ENCODE results near the gene IRF3.

Gene IRF3

DNA sequence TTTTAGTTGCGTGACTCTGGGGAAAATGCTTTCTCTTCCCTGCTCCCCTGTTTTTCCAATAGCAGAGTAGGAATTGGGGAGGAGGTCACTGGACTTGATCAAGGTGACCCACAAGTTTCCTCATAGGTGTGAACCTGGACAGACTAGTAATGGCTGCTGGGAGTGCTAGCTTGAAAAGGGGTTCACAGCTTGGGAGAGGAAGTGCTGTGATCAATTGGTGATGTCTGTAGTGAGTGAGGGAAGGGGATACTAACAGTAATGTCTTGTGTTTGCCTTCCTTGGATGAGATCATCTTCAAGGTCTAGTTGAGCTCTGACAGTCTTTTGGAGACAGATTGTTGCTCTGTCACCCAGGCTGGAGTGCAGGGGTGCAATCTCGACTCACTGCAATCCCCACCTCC is 1.8 kb upstream of the IRF3 start:
- no peak for DNase-seq

DNA sequence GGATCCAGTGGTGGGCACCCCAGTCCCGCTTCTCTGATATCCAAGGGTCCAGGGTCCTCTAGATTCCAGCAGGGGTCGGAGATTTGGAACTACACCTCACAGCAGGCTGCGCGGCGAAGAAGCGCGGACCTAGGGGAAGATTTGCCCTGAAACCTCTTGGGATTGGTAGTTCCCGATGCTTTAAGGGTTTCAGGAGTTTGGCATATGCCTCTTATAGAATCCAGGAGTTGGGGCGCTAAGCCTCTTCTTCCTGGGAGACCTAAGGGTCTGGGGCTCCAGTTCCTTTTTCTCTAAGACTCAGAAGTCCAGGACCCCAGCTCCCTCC is 425 bp upstream of the IRF3 start:
- DNase-seq: no peak

DNA sequence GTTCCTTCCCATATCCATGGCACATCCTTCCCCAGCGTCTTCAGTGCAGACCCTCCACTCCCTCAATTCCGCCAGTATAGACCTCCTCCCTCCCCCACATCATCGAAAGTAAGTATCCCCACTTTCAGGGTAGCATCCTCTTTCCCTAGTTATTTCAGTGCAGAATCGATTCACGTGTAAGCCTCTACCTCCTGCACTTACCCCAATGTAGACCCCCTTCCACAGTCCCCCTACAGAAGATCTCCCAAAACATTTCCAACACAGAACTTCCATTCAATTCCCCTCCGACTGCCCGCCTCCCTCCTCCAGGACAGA is 664 bp downstream of the IRF3 start:
- DNase-seq: no peak

DNA sequence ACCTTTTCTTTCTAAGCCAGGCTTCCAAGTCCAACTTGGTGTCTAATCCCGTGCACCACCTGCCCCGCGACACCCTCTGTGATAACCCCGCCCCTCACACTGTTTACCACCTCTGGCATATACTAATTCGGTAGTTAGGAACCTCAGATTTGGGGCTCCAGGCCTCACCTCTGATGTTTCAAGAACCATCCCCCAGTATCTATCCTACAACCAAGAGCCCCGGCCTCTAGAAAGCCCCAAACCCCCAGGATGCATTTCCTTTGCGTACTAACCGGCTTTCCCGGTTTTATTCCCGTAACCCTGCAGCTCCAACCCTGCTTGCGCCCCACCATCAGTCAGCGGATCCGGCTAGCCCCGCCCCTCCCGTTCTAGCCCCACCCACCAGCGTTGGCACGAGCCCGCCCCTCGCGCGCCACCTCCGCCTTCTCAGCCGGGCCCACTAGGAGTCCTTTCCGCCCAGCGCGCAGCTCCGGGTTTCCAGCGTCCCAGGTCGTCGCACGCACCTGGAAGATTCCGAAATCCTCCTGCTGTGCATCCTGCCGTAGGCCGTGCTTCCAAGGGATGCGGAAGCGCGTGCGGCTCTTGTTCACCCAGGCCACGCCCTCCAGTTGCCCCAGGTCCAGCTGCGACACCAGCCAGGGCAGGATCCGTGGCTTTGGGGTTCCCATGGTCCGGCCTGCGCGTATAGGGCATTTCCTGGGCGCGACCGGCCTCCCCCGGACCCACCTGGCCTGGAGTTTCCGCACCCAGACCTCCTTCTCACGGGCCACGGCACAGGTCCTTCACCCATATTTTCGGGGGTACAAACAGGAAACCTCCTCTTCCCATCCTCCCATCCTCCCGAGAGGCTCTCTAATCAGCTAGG is 1.3 kb downstream of the IRF3 start:
- peak; percentile 69 for DNase-seq

DNA sequence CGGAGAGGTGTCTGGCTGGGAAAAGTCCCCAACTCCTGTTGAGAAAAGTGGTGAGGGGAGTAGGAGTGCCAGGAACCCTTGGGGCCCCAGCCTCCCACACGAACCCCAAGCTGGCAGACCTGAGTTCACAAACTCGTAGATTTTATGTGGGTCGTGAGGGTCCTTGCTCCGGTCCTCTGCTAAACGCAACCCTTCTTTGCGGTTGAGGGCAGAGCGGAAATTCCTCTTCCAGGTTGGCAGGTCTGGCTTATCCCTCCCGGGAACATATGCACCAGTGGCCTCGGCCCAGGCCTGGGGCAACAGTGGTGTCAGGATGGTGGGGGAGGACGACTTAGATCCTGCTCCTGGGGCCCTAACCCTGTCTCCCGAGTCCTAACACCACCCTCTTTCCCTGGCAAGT is 2.4 kb downstream of the IRF3 start:
- no peak for DNase-seq

DNA sequence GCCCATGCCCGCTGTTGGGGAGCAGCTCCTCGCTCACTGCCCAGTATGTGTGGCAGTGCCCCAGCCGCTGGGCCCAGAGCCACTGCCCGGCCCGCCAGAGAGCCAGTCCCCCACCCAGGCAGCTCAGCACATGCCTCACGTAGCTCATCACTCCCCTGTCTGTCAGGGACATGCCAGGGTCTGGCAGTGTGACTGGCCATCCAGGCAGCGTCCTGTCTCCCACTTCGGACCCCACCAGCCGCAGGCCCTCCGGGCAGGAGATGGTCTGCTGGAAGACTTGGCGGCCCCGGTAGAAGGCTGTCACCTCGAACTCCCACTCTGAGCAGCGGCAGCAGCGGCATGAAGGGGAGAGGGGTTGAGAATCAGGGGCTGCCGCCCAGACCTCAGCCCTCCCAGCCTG is 3.6 kb downstream of the IRF3 start:
- no peak for DNase-seq

DNA sequence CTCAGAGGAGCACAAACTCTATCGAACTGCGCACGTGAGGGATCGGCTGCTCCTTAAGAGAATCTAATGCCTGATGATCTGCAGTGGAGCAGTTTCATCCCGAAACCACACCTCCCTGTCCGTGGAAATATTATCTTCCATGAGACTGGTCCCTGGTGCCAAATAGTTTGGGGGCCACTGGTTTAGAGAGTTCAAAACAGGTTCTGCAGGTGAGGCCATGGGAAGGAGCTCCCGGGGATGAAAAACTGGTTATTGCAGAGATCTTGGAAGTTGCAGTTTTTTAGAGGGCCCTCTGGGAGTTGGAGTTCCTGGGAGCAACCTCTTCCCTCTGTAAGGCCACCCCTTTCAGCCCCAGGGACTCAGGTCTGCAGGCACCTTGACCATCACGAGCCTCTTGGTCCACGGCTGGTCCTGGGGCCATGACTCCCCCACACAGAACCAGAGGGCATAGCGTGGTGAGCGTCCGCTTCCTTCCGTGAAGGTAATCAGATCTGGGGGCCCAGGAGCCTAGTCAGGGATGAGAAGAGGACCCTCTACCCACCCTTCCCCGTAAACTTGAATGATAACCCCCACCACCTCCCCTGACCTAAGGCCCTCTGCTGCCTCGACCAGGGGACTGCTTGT is 5.2 kb downstream of the IRF3 start:
- DNase-seq: no peak

DNA sequence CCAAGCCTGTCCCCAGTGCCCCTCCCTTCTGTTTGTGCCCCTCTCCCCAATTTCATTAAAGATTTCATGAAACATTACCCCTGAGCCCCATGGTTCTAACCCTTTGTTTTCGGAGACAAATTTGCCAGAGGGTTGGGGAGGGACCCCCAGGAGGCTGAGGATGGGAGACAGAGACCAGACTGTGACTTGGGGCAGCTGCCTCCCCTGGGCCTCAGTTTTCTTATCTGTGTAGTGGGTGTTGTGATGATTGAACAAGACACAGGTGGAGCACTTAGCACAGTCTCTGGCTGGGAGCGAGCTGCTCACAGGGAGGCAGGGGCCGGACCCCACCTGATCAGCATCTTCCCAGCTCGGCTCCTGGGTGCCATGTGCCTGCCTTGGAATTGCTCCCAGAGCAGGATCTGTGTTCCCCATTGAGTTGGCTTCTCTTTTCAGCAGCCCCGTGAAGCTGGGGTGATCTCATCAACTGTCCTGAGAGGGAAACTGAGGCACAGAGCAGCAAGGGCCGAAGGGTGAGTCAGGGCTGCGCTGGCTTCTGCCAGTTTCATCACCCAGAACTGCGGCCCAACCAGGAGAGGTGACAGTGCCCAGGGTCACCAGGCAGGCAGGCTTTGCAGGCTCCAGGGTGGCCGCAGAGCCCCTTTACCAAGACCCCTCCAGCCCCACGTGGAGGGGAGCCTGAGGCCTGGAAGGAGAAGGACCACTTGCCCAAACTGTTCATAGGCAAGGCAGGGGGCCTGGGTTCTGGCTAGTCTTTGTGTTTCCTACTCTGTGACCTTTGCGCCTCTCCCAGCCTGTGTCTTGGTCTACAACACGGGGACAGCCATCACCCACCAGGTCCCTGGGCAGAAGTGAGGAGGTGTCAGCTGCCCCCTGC is 6.9 kb downstream of the IRF3 start:
- DNase-seq: no peak

DNA sequence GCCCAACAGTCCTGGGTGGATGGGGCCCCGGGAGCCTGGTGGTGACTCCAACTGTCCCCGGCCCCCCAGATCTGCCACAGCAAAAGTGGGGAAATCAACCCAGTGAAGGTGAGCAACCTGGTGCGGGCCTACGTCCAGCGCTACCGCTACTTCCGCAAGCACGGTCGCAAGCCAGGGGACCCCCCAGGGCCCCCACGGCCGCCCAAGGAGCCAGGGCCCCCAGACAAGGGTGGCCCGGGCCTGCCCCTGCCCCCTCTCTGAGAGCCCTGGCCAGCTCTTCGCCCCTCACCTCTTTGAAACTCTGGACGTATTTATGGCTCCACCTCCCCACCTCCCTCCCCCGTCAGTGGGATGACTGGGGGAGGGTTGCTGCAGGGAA is 7.5 kb downstream of the IRF3 start:
- no peak for DNase-seq

DNA sequence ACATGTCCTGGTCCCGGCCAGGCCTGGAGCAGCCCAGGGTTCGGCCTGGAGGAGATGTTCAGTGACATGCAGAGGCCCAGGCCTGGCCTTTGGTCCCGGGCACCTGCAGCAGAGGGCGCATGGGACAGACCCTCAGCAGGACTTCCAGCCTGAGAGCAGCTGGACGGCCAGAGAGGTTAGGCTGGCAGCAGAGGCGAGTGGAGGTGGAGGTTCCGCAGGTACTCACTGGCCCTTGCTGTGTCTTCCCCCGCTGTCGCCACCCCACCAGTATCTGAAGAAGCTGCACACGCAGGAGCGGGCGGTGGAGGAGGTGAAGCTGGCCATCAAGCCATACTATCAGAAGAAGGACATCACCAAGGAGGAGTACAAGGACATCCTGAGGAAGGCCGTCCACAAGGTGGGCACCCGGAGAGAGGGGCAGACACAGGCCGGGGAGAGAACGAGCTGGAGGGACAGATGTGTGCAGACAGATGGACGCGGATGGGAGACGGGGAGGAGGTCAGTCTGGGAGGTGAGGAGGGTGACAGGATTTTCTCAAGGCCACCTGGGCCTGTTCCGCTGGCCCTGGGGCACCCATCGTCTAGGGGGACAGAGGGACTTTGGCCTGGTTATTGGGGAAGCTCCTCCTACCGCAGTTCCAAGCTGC is 8.0 kb downstream of the IRF3 start:
- no peak for DNase-seq

DNA sequence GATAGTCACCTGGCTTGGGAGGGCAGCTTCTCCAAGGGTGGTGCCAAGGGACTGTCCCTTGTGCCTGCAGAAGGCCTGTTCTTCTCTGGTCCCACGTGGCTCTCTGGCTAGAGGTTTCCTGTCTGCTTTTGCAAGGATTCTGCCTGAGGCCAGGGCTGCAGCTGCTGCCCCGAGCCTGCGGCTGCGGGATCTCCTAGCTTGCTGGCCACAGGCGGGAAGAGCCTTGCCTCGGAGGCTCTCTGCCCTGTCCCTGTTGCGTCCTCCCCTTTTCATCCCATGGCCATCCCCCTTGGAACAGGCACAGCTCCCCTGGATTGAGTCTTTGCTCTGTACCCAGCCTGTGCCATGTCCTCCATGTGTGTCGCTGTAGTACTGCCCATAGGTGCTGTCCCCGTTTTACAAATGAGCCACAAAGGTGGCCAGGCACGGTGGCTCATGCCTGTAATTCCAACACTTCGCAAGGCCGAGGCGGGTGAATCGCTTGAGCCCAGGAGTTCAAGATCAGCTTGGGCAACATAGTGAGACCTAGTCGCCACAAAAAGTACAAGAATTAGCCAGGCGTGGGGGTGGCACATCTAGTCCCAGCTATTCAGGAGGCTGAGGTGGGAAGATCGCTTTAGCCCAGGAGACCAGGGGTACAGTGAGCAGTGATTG is 9.1 kb downstream of the IRF3 start:
- no peak for DNase-seq

DNA sequence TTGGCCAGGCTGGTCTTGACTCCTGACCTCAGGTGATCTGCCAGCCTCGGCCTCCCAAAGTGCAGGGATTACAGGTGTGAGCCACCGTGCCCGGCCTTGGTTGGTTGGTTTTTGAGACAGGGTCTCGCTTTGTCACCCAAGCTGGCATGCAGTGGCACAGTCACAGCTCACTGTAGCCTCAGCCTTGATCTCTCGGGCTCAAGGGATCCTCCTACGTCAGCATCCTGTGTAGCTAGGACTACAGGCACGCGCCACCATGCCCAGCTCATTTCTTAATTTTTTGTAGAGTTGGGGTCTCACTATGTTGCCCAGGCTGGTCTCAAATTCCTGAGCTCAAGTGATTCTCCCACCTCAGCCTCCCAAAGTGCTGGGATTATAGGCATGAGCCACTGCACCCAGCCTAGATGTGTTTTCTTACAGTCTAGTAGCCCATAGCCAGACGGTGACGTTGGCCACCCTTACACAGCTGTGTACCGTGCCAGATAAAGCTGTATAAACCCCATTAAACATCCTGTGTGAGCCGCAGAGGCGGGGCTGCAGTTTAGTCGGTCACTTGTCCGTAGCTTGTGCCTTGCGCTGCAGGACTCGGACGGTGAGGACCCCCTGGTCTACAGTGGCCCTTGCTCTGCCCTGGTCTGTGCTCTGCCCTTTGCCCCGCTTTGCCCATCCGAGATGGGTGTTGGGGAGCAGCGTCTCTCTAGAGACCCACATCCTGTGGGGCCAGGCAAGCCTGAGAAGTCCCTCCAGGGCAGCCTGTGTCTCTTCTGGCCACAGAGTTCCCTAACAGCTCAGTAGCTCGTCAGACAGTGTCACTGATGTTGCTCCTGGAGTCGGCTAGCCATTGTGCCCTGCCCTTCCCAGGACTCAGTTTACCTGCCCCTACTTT is 9.8 kb downstream of the IRF3 start:
- no peak for DNase-seq

DNA sequence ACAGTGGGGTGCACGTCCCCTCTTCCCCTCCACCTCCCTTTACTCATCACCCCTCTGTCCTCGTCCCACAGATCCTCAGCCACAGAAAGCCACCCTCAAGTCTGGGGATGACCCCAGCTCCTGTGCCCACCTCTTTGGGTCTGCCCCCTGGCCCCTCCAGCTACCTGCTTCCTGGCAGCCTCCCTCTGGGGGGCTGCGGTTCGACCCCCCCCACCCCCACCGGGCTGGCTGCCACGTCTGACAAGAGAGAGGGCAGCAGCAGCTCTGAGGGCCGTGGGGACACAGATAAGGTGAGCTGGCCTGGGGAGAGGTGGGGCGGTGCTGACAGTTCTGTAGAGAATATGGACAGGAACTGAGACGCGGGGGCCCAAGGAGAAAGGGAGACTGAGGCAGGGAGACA is 11.1 kb downstream of the IRF3 start:
- DNase-seq: no peak

DNA sequence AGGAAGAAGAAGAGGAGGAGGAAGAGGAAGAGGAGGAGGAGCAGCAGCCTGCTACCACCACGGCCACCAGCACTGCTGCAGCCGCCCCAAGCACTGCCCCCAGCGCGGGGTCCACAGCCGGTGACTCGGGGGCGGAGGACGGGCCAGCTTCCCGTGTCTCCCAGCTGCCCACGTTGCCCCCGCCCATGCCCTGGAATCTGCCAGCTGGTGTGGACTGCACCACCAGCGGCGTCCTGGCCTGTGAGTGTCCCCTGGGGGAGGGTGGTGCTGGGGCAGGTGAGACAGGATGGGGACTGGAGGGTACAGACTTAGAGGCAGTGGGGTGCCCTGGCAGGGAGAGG is 12.2 kb downstream of the IRF3 start:
- no peak for DNase-seq

DNA sequence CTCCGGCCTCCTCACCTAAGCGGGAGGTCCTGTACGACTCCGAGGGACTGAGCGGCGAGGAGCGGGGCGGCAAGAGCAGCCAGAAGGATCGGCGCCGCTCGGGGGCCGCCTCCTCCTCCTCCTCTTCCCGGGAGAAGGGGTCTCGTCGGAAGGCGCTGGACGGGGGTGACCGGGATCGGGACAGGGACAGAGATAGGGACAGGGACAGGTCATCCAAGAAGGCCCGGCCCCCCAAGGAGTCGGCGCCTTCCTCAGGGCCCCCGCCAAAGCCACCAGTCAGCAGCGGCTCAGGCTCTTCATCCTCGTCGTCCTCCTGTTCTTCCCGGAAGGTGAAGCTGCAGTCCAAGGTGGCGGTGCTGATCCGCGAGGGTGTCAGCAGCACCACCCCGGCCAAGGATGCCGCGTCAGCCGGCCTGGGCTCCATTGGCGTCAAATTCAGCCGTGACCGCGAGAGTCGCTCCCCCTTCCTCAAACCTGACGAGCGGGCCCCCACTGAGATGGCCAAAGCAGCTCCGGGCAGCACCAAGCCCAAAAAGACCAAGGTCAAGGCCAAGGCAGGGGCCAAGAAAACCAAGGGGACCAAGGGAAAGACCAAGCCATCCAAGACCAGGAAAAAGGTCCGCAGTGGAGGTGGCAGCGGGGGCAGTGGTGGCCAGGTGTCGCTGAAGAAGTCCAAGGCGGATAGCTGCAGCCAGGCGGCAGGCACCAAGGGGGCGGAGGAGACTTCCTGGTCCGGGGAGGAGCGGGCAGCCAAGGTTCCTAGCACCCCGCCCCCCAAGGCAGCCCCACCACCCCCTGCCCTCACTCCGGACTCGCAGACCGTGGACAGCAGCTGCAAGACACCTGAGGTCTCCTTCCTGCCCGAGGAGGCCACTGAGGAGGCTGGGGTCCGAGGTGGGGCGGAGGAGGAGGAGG is 12.8 kb downstream of the IRF3 start:
- DNase-seq: no peak

DNA sequence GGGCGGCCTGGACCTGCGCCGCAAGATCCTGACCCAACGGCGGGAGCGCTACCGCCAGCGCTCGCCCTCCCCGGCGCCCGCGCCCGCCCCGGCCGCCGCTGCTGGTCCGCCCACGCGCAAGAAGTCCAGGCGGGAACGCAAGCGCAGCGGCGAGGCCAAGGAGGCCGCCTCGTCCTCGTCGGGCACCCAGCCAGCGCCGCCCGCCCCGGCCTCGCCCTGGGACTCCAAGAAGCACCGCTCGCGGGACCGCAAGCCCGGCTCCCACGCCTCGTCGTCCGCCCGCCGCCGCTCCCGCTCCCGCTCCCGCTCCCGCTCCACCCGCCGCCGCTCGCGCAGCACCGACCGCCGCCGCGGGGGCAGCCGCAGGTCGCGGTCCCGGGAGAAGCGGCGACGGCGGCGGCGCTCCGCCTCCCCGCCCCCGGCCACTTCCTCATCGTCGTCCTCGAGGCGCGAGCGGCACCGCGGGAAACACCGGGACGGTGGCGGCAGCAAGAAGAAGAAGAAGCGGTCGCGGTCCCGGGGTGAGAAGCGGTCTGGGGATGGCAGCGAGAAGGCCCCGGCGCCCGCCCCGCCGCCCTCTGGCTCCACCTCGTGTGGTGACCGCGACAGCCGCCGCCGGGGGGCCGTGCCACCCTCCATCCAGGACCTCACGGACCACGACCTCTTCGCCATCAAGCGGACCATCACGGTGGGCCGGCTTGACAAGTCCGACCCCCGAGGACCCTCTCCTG is 13.7 kb downstream of the IRF3 start:
- DNase-seq: no peak

DNA sequence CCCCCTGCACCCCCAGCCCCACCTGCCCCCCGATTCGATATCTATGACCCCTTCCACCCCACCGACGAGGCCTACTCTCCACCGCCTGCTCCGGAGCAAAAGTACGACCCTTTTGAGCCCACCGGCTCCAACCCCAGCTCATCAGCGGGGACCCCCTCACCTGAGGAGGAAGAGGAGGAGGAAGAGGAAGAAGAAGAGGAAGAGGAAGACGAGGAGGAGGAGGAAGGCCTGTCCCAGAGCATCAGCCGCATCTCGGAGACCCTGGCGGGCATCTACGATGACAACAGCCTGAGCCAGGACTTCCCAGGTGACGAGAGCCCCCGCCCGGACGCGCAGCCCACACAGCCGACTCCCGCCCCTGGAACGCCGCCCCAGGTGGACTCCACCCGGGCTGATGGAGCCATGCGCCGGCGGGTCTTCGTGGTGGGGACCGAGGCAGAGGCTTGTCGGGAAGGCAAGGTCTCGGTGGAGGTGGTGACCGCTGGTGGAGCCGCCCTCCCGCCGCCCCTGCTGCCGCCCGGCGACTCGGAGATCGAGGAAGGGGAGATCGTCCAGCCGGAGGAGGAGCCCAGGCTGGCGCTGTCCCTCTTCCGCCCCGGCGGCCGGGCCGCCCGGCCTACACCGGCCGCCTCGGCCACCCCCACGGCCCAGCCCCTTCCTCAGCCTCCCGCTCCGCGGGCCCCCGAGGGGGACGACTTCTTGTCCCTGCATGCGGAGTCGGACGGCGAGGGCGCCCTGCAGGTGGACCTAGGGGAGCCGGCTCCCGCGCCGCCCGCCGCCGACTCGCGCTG is 14.4 kb downstream of the IRF3 start:
- no peak for DNase-seq

DNA sequence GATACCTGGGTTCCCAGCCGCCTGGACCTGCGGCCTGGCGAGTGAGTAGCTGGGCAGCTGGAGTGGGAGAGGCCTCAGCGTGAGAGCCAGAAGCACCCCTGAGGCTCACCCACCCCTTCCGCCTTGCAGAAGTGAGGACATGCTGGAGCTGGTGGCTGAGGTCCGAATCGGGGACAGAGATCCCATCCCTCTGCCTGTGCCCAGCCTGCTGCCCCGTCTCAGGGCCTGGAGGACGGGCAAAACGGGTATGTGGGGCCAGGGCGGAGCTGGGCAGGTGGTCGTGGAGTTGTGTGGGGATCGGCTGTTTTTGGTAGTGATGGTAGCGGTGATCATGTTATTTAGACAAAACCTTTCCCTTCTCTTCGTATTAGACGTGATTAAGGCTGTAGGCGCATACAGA is 19.1 kb downstream of the IRF3 start:
- no peak for DNase-seq

DNA sequence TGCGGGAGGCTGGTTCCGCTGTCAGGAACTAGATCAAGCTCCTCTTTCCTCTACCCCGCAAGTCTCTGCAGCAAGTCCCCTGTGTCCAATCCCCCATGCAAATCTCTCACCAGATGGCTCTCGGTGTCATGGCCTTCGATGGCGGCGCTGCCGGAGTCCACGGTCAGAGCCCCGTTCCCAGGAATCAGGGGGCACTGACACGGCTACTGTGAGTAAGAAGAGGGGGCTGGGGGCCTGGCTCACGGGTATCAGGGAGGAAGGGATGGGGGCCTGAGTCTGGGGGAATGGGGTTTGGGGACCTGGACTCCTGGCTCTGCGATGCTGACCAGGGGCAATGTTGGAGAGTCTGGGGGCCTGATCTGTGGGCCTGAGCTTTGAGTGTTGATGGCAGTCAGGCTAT is 19.7 kb downstream of the IRF3 start:
- no peak for DNase-seq

DNA sequence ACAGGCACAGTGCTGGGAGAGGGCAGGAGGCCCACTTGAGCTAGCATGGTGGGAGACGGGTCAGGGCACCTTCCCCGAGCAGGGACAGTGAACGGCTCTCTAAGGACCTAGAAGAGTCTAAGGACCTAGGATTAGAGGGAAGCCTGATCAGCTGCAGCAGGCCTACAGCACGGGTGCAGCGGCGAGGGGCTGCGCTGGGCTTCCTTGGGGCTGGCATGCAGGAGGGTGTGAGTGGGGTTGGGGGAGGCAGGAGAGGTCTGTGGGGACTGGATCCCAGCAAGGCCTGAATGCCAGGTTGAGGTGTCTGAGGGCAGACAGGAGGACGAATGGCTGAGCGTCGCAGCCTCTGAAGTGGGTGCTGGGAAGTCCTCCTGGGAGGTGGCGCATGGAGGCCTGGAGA is 20.1 kb downstream of the IRF3 start:
- no peak for DNase-seq

All from NCI-H2107 (cell line).